AG09319 (cell line): ENCODE measurements around the gene NECTIN2.
"Not testable (repeated sequence)": the region's sequence is repeated elsewhere in the genome, so short reads cannot be mapped to it uniquely, and the experiment has no call there.

Experiments used
- DNase-seq: peaks from one replicate; pipeline ENCODE4 v3.0.0-alpha.2; 2010; ENCODE audit warnings: low read depth; ENCODE audit errors: extremely low read depth
- CTCF ChIP-seq: IDR thresholded peaks from 2 replicates; pipeline ENCODE4 v1.5.1; 2011; ENCODE audit warnings: low read depth, mild to moderate bottlenecking, inconsistent platforms, low read length, moderate library complexity

The NECTIN2 gene

GRCh38 chr19:44905437-44906160, 59.5 kb downstream of the NECTIN2 start, which contains the start of gene APOE:
Gene APOE (plus strand): TSS chr19:44905796. CDS start chr19:44906625, 829 bp downstream.
- no peak for DNase-seq
- no peak for TF ChIP-seq CTCF

- TF ChIP-seq CTCF = no peak
Observed at GRCh38 chr19:44907613-44908012, 61.5 kb downstream of the NECTIN2 start.

GRCh38 chr19:44908074-44908835, 62.2 kb downstream of the NECTIN2 start:
- TF ChIP-seq CTCF = no peak
- no peak for DNase-seq

More at GRCh38 chr19:44907613-44908012, 61.5 kb downstream of the NECTIN2 start:
- DNase-seq = no peak

- no peak for DNase-seq
- TF ChIP-seq CTCF = no peak
Observed at GRCh38 chr19:44908836-44909261, 62.8 kb downstream of the NECTIN2 start.

- TF ChIP-seq CTCF = no peak
- DNase-seq = no peak
Observed at GRCh38 chr19:44909775-44910174, 63.7 kb downstream of the NECTIN2 start.

GRCh38 chr19:44911896-44912295, 65.8 kb downstream of the NECTIN2 start:
- not testable (repeated sequence) for DNase-seq

- TF ChIP-seq CTCF = no peak
- no peak for DNase-seq
Observed at GRCh38 chr19:44912854-44913253, 66.8 kb downstream of the NECTIN2 start.

- DNase-seq = not testable (repeated sequence)
Observed at GRCh38 chr19:44913512-44914432, 67.7 kb downstream of the NECTIN2 start.

- not testable (repeated sequence) for DNase-seq
Observed at GRCh38 chr19:44914433-44915206, 68.5 kb downstream of the NECTIN2 start, which contains the start of gene APOC1. Gene APOC1 (plus strand): TSS chr19:44914608. CDS start chr19:44914892, 284 bp downstream.
